GM13976 (cell line): ENCODE measurements around the gene SPACA9.

ENCODE experiments used
- DNase-seq: peaks from one replicate; pipeline ENCODE4 v3.0.0; 2012; ENCODE audit warnings: low spot score
- in situ Hi-C: fragments of 300-500 bp; cut with MboI; formaldehyde crosslinking; loops from one replicate; pipeline ENCODE4 v1.12.0; 2022; ENCODE audit warnings: low sequenced_read_pairs, mixed read lengths, inconsistent platforms; ENCODE audit not compliant: unreplicated experiment
- TF ChIP-seq, protein P1 (sequence below): IDR thresholded peaks from 2 replicates; pipeline ENCODE4 v1.5.1; 2012; ENCODE audit warnings: borderline replicate concordance, mild to moderate bottlenecking; ENCODE audit not compliant: insufficient read depth; ENCODE audit errors: extremely low read depth, missing control alignments, control extremely low read depth

Gene SPACA9

GRCh38 chr9:132863096-132863495 lies 15.6 kb upstream of the SPACA9 start:
- TF ChIP-seq, protein P1, sequence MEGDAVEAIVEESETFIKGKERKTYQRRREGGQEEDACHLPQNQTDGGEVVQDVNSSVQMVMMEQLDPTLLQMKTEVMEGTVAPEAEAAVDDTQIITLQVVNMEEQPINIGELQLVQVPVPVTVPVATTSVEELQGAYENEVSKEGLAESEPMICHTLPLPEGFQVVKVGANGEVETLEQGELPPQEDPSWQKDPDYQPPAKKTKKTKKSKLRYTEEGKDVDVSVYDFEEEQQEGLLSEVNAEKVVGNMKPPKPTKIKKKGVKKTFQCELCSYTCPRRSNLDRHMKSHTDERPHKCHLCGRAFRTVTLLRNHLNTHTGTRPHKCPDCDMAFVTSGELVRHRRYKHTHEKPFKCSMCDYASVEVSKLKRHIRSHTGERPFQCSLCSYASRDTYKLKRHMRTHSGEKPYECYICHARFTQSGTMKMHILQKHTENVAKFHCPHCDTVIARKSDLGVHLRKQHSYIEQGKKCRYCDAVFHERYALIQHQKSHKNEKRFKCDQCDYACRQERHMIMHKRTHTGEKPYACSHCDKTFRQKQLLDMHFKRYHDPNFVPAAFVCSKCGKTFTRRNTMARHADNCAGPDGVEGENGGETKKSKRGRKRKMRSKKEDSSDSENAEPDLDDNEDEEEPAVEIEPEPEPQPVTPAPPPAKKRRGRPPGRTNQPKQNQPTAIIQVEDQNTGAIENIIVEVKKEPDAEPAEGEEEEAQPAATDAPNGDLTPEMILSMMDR: no peak
- no peak for DNase-seq
- in situ Hi-C loops: no loop called here

DNA sequence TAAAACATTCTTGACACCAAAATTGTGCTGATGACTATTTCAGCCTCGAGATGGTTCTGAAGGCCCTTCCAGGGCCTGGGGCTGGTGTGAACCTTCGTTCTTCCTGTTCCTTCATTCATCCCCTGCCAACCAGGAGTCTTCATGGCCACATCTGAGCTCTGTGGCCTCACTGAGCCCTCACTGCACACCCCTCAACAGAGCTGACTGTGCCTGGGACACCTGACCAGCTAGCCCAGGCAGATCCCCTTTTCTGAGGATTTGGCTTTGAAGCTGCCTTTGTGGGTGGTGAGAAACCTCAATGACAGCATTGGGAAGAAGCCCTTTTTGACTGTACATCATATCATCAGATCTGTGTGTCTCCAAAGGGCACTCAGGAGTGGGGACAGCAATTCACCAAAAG lies 14.4 kb upstream of the SPACA9 start:
- TF ChIP-seq, protein P1: no peak
- DNase-seq: no peak
- in situ Hi-C loops: no loop called here

DNA sequence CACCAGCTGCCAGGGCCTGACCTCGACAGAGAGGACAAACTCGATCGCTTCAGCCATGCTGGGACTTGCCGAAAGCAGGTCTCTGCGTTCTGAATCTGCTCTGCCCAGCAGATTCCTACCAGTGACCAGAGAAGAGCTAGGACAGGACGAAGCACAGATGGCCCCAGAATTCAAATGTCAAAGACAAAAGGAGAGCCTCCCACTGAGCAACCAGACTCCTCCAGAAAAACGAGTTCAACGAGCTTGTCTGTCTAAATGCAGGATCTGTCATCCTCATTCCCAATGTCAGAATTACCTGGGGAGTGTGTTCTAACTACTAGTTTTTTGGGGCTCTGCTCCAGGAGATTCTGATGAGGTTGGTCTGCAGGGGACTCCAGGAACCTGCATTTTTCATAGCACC lies 14.0 kb upstream of the SPACA9 start:
- TF ChIP-seq, protein P1: no peak
- DNase-seq: no peak
- in situ Hi-C loops: no loop called here

GRCh38 chr9:132866898-132867297 lies 11.8 kb upstream of the SPACA9 start:
- in situ Hi-C loops: no loop called here
- TF ChIP-seq, protein P1: no peak
- DNase-seq: no peak

DNA sequence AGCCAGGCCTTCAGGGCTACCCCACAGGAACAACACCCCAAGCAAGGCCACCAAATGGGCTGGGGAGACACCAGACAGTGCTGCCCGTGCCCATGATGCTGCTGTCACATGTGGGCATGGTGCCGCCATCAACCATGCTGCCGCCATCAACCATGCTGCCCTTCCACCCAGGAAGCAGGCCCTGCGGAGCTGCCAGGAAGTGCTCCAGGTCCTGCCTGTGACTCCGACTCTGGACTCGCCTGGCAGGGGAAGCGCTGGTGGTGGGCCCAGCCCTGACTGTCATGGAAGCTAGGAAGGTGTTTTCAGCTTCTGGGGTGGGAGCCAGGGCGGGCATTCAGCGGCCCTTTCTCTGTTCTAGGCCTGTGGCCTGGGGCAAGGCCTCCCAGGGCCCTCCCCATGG lies 9.4 kb upstream of the SPACA9 start:
- TF ChIP-seq, protein P1: no peak
- in situ Hi-C loops: no loop called here

GRCh38 chr9:132873403-132873802 lies 5.3 kb upstream of the SPACA9 start:
- no peak for DNase-seq
- TF ChIP-seq, protein P1: no peak
- in situ Hi-C loops: no loop called here

More for the DNA sequence above, 9.4 kb upstream of the SPACA9 start:
- DNase-seq: no peak

GRCh38 chr9:132875159-132875558 lies 3.5 kb upstream of the SPACA9 start:
- TF ChIP-seq, protein P1: no peak
- in situ Hi-C loops: no loop called here
- no peak for DNase-seq
